HT-29 (cell line): ENCODE results near the gene GDF9. TPM values are rescaled to one million over a fixed set of nuclear protein-coding genes. Genes with fewer than 3 reads are reported as not detected.
"Not testable (repeated sequence)": the region's sequence is repeated elsewhere in the genome, so short reads cannot be mapped to it uniquely, and the experiment has no call there.

Experiments used
- DNase-seq: peaks from one replicate; pipeline ENCODE4 v3.0.0-alpha.2; 2015; ENCODE audit warnings: low spot score
- total RNA-seq: library from RNA; depleted of rRNA; stranded (reverse); fragments of >200 nt; shearing (Covaris generic); gene quantifications from 2 replicates; pipeline ENCODE4 v1.2.3, GENCODE V29; 2014

Gene GDF9
- total RNA-seq, 1 experiment from 2014 or later = 0.05 TPM

DNA sequence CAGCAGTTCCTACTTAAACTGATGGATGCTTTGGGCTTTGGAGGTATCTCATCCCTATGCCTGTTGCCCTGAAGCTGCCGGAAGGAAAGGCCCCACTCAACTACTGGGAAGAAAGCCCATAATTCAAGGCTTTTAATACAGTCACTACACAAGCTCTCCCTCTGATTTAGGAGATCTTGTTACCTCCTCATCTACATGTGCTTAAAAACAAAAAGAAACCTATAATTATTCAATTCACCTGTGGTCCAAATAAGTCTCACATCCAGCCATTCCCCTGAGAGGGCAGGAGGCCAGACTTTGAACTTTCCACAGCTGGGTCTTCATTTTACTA, 6.5 kb upstream of the GDF9 start:
- no peak for DNase-seq

DNA sequence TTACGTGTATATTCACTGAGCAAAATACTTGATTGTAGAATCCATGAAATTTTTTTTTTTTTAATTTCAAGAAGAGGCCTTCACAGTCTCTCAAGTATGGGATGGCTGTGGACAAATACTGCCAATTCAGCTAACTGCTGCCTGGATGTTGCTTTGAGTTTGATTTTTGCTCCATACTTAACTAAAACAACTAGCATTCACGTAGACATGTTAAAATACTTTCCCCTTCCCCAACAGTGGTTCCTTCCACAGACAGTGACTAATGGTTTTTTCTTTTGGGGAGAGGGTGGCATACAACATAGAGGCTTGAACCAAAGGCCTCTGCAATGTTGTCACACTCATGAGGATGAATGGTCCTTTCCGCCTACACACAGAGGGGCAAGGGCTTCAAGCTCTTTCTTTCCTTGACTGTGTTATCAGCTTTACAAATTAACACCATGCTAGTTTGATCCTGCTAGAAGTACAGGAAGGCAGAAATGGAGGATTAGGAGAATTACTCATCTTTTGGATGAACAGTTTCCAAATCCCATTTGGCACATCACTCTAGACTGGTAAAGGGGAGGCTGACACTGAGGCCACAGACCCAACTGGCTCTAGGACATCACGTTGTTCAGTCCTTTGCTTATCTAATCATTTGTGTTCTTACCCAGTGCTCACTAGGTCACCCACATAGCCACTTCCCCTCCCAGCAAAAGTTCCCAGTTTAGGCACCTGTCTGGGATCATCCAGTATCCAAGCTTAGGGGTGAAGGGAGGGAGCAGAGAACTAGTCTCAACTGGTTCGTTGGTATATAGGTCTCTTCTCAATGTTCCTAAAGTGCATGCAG, 5.4 kb upstream of the GDF9 start:
- no peak for DNase-seq

DNA sequence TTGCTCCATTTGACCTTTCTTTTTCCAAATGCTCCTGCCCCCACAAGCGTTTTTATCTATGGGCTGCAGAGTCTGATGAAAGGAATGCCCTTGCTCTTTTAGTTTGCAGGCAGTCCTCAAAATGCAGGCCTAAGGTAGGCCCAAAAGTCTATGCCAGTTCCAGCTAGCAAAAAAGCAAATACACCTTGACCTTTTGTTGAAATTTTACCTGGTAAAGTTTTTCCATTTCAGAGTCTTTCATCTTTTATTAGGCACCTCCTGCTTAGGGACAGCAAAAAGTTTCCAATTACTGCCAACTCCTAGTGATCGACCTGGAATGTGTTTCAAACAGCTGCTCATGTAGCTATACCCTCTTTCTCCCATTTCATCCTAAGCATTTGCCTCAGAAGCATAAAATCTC, 4.5 kb upstream of the GDF9 start:
- no peak for DNase-seq

DNA sequence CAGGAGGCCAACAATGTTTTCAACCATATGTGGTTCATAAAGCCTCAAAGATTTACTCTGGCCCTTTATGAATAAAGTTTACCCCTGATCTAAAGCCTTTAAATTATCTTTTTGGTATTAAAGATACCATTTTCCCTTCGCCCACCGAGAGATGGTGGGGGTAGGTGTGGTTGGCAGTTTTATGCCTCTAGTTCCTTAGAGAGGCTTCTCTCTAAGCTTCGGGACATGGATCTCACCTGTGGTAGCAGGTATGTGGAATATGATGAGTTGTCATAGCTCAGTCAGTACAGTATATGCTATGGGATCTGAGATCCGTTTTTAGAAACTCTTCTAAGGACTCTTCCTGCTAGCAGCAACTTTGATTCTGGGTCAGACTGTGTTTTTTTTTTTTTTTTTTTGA, 2.5 kb upstream of the GDF9 start:
- no peak for DNase-seq

DNA sequence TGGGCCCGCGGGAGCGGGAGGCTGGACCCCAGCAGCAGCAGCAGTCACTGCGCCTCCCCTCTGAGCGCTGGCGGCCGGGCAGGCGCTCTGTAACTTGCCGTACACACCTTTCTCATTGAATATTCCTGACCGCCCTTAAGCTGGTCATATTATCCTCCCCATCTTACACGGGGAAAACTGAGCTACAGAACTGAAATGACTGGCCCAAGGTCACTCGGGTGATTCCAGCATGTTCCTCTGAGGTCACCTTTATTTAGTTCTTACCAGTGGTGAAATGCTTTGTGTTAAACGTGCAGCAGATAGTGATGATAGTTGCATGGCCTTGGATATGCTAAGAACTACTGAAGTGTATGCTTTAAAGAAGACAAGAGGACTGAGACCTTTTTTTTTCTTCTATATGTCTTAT, 780 bp upstream of the GDF9 start:
- DNase-seq = no peak

DNA sequence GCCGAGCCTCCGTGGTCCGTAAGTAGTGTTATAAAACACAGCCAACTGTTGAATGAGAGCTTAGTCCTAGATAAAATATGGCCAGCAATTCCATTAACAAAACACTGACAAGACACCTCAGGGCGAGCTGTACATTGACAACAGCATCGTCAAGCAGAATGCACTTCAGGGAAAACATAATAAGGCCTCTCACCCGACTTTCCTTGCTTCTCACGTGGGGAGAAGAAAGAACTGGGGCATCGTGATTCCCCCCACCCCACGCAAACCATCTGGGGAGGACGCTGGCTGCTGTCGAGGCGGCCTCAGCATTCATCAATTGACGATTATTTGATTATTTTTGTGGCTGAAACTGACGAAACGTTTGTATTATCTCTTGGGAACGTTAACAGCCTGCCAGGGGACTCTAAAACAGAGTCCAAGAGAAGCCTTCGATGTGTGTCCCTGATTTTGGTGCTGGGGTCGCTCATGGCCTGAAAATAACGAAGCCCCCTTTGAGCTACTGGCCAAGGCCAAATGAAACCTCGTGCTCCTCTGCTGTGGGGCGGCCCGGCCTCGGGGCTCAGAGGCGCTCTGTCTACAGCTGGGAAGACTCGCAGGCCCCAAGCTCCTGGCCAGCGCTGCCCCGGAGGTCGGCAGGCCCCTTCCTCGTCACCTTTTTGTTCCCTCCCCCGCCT, 464 bp downstream of the GDF9 start:
- DNase-seq = no peak

DNA sequence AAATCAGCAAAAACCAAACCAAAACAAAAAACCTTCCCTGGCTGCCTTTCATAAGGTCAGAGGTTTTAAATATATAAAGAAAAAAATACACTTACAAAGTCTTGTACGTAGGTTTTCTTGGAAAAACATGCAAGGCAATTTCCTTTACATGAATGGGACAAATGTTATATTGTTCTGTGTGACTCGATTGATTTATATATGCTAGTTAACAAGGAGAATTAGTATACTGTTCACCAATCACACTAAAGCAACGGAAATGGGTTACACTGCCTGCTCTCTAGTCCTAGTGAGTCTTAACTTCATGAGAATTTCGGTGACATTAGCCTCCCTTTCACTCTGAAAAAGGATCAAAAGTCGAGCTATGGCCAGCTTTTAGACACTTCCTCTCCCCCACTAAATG, 5.5 kb downstream of the GDF9 start:
- DNase-seq = no peak

DNA sequence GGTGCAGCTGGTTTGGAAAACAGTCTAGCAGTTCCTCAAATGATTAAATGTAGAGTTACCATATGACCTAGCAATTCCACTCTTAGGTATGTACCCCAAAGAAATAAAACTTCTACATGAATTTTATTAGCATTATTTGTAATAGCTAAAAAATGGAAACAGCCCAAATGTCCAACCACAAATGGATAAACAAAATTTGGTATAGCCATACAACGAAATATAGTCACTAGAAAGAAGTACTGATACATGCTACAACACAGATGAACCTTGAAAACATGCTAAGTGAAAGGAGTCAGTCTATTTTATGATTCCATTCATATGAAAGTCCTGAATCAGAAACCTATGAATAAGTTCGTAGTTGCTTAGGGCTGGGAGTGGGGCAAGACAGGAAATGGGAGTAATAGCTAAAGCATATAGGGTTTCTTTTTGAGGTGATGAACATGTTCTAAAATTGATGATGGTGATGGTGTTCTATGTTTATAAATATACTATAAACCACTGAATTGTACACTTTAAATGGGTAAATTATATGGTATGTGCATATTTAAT, 6.3 kb downstream of the GDF9 start:
- DNase-seq = no peak

DNA sequence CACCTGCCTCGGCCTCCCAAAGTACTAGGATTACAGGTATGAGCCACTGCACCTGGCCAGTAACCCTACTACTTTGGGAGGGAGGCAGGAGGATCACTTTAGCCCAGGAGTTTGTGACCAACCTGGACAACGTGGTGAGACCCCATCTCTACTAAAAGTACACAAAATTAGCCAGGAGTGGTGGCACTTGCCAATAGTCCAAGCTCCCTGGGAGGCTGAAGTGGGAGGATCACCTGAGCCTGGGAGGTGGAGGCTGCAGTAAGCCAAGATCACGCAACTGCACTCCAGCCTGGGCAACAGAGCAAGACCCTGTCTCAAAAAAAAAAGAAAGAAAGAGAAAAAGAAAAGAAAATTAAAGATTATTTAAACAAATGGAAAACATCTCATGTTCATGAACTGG, 10.3 kb downstream of the GDF9 start:
- DNase-seq = no peak

DNA sequence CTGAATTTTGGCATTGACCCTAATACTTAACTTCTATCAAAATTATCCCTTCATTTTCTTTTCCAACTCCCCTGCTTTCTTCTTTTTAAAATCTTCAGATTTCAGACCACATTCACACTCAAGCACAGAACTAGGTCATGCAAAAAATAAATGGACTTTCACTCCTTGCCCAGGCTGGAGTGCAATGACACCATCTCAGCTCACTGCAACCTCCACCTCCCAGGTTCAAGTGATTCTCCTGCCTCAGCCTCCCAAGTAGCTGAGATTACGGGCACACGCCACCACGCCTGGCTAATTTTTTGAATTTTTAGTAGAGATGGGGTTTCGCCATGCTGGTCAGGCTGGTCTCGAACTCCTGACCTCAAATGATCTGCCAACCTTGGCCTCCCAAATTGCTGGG, 11.3 kb downstream of the GDF9 start:
- not testable (repeated sequence) for DNase-seq

DNA sequence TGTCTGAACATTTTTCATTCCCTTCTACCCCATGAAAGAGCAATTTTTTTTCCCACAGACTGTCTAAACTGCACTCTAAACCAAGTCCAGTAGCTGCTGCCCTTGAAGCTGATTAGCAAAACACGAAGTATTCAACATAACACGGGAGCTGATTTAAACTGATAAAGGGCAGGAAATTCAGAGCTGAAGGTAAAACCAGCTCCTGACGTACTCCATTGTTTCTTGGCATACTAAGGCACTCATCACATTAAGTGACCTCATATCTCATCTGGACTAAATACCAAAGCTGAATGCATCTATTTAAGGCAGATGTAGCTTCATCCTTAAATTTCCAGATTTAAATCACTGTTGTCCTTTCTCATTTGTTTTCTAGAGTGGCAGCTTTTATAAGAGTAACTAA, 12.0 kb downstream of the GDF9 start:
- DNase-seq = no peak

DNA sequence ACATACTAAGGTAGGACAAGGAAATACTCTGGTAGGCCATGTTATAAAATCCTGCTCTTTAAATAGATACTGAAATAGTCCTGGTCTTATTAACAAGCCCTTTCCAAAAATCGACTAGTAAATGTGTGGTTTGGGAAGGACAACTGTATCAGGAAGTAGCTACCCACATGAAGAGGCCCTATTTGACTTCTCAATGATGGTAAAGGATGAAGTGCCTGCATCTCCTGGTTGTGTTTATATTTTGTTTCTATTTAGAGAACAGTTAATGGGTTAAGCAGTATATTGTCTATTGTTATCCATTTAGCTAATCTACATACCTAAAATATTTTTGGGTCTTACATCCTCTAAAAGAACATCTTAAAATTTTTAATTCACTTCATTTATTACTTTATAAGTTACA, 12.5 kb downstream of the GDF9 start:
- DNase-seq = no peak

DNA sequence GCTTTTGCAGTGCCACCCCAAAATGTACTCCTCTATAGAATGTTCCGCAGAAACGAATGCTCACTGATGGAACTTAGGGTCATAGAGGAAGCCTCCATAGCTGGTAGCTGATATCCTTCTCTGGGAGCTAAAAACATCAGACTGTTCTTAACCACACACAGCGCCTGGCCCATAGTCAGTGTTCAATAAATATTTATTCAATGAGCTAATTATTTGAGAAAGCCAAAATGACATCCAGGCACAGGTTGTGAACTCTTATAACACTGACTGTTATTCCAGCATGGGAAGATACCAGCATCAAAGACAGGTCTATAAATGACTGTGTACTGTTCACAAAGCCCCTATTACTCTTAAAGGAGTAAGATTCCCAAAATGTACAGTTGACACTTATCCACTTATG, 12.9 kb downstream of the GDF9 start:
- DNase-seq = no peak

DNA sequence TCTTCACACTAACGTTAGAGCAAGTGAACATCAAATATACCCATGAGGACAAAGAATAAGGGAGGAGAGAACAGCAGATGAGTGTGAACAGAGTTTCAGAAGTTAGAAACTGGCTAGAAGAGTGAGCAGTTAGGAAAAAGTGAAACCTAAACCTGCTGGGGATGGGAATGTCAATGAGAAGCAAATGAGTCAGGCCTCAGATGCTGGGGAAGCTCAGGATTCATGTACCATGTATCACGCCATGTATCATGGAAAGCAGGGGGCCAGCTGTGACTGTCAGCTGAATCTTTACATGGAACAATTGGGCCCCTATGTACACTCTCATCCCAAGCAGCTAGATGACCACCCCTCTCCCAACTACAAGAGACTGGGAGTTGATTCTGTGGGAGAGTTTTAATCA, 16.2 kb downstream of the GDF9 start:
- no peak for DNase-seq

DNA sequence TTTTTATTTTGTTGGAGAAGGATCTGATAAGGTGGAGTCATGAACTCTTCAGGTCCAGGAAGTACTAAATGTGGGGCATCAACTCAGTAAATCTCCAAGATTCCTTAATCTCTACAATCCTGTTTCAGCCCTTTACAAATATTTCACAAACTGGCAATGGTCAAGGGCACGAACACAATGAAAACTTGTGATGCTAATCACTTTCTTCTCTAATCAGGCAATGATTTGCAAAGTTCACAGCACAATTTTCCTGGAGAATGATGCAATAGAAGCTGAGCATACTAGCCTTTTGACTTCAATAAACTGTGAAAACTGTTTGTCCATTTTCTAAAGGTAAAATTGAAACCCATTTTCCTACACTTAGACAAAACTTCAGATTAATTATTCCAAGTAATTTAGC, 16.9 kb downstream of the GDF9 start:
- DNase-seq = peak; percentile 31

DNA sequence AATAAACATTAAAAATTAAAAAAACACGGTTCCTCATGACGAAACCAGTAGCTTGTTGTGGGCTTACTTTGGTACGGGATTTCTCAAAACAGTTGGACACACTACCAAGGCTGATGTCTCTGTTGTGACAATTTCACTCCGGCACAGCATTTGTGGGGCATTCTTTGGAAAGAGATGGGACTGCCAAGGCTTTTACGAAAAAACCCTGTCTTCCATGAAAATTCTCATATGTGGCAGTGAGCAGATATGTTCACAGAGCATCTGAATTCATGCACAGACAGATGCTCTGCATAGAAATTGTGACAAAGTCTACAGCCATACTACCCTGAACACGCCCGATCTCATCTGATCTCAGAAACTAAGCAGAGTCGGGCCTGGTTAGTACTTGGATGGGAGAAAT, 18.0 kb downstream of the GDF9 start:
- DNase-seq = no peak

DNA sequence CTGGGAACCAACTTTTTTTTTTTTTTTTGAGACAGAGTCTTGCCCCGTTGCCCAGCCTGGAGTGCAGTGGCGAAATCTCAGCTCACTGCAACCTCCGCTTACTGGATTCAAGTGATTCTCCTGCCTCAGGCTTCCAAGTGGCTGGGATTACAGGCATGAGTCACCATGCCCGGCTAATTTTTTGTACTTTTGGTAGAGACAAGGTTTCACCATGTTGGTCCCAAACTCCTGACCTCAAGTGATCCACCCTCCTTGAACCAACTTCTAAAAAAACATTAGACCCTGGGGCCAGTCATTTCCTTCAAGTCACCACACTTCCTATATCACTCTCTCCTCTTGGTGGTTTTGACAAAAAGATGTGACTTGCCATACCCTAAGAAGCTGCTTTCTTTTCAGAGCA, 25.0 kb downstream of the GDF9 start:
- no peak for DNase-seq

DNA sequence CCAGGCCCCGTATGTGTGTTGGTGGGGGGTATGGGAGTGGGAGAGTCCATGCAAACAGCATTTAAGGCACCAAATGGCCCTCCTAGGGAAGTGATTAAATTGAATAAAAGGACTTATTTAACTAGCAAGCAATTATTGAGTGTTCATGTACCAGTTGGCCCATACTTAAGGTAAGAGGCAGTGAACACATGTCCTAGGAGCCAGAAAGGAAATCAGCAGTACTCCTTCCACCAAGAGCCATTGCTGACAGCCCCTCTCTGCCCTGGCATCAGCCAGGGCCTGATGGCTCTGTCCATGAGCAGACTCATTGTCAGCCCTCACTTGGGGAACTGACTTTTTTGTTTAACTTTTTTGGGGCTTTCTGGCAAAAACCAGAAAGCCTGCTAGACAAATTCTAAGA, 25.4 kb downstream of the GDF9 start:
- no peak for DNase-seq

DNA sequence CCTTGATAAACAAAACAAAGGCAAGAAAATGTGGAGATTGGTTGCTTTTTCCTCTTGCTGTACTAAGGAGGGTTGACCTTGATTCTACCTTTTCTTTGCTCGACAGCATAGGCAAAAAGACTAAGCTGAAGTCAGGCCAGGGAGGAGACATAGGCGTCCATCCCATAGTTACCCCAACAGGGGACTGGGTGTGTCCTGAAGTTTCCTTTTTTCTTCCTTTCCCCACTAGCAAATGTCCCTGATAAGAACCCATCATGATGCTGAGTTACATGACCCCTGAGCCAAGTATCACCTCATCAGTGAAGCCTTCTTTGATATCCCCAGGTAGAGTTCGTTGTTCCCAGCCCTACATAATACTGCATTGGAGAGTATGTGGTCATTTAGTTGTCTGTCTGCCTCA, 26.0 kb downstream of the GDF9 start:
- no peak for DNase-seq

DNA sequence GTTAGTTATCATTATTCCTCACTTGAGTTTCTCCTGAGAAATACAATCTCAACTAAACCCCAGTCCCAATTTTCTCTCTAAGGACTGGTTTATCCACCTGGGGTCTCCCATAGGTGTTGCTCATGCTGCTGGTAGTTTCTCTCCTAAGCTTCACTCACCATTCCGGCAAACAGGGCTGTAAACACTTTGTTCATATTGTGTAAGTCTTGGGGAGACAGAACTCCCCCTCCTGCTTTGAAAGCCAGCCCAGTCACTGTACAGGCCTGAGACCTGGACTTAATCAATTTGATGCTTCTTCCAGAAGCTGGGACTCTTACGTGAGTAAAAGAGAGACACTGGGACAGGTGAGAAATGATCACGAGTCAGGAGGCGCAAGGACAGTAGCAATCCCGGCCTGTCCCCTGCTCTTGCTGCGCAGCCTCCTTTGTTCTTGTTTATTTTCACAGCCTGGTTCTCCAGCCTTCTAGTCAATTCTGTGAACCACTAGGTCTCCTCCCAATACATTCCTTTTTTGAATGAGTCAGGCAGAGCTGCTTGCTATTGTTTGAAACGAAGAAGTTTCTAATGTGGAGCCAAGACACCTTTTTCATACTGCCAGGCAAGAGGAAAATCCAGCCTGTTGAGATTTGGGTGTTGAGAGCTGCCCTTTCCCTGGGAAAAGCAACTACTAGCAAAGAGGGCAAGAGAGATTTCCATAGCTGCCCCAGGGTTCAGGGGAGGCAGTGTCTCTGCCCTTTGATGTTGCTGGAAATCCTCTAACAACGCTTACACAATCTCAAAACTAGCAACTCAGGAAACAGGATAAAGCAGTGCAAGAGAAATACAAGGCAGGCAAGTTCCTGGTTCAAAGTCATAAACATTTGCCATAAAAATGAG, 26.6 kb downstream of the GDF9 start:
- DNase-seq = peak; percentile 88

DNA sequence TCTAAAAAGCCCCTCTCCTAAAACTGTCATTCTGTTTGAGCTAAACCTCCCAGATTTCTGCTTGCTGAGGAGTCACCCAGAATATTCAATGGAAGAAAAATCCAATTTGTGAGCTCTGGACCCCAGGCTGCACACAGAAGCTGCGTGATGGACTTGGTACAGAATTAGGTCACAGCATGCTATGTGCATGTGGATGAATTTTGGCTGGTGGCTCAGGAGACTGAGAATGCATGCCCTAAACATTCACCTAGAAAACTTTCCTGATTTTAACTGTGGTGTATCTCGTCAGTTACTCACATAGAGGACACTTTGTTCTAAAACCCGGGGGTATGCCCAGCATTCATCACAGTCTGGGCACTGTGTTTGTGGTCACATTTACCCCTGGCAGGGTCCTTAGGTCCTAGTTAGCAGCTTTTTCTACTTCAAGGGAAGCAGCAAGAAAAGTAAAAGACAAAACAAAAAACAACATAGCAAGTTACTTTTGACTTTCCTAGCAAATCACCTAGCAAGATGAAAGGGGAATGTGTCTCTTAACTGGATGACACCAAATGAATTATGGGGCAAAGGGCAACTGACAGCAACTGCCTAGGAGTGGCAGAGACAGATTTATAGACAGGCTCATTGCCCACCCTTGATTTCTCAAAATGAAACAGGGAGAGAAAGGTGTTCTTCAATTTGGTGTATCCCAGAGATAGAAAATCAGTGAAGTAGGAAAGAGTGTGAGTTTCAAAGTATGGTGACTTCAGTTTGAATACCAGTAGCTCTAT, 27.6 kb downstream of the GDF9 start:
- DNase-seq = no peak

DNA sequence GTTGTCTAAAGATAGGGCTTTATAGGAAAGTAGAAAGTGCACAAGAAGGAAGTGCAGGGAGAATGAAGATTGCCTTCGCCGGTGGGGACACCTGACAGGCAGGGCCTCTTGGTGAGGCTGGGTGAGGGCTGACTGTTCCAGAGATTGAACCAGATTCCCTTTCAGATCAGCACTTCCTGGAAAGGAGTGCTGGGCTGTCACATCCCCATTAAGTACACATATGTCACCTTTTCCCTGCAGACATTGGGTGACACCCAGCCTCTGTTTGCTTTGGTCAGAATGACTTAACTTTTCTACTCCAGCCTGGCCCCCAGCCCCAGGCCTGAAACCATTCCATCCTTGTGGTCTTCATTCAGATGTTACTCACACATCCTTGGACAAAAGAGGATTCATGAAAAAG, 28.4 kb downstream of the GDF9 start:
- peak; percentile 83 for DNase-seq
